PC-3 (cell line): ENCODE measurements around the gene COL7A1. TPM values are rescaled to one million over a fixed set of nuclear protein-coding genes. Genes with fewer than 3 reads are reported as not detected.

ENCODE experiments used
- ATAC-seq: fragments of 200-7000 bp; cut with Tn5 transposase; 2 replicates; pipeline ENCODE4 v1.9.1; 2020; ENCODE audit warnings: mild to moderate bottlenecking, moderate library complexity
- BruUV-seq: library from RNA; stranded (reverse); fragments of 400-500 nt; replicated peaks from 2 replicates; lab custom pipeline; 2021; lab: Mats Ljungman, UMichigan
- CTCF ChIA-PET: fragments of 300-600 bp; sonication (Branson Sonifier 250); formaldehyde crosslinking; loops from one replicate; lab custom pipeline; 2022; ENCODE audit warnings: antibody characterized with exemption; lab: Charles Lee
- POLR2A ChIA-PET: fragments of 300-600 bp; sonication (Branson Sonifier 250); formaldehyde crosslinking; loops from one replicate; lab custom pipeline; 2022; ENCODE audit warnings: antibody characterized with exemption; ENCODE audit not compliant: unreplicated experiment; lab: Charles Lee
- DNase-seq: peaks from one replicate; pipeline ENCODE4 v3.0.0-alpha.2; 2015
- H2AFZ ChIP-seq: fragments of 300-600 bp; sonication (generic); 2 replicates; pipeline ENCODE4 v1.6.0; 2016; ENCODE audit warnings: antibody characterized with exemption, low read length
- H3F3A ChIP-seq: fragments of 300-600 bp; sonication (generic); one replicate; pipeline ENCODE4 v1.6.0; 2017; ENCODE audit warnings: antibody characterized with exemption, low read length, control low read depth, mild to moderate bottlenecking; ENCODE audit not compliant: unreplicated experiment
- H3K27ac ChIP-seq: fragments of 300-600 bp; sonication (generic); 2 replicates; pipeline ENCODE4 v1.5.1; 2016; ENCODE audit warnings: mild to moderate bottlenecking, low read length
- H3K27me3 ChIP-seq: fragments of 300-600 bp; sonication (generic); 2 replicates; pipeline ENCODE4 v1.6.1; 2016; ENCODE audit warnings: low read length, mixed read lengths
- H3K36me3 ChIP-seq: fragments of 300-600 bp; sonication (generic); 2 replicates; pipeline ENCODE4 v1.6.1; 2016; ENCODE audit warnings: low read depth, mixed run types, low read length, mixed read lengths
- H3K4me1 ChIP-seq: fragments of 300-600 bp; sonication (generic); 2 replicates; pipeline ENCODE4 v1.5.1; 2016; ENCODE audit warnings: low read length; ENCODE audit not compliant: insufficient read depth
- H3K4me2 ChIP-seq: fragments of 300-600 bp; sonication (generic); 2 replicates; pipeline ENCODE4 v1.6.0; 2016; ENCODE audit warnings: low read length
- H3K4me3 ChIP-seq: fragments of 300-600 bp; sonication (generic); 2 replicates; pipeline ENCODE4 v1.5.1; 2016; ENCODE audit warnings: mild to moderate bottlenecking, low read length, mixed read lengths
- H3K79me2 ChIP-seq: fragments of 300-600 bp; sonication (generic); 2 replicates; pipeline ENCODE4 v1.6.1; 2017; ENCODE audit warnings: low read length, mixed read lengths
- H3K9ac ChIP-seq: fragments of 300-600 bp; sonication (generic); 2 replicates; pipeline ENCODE4 v1.6.0; 2016; ENCODE audit warnings: mild to moderate bottlenecking, low read length
- H3K9me2 ChIP-seq: fragments of 300-600 bp; sonication (generic); replicated peaks from 2 replicates; pipeline ENCODE4 v1.6.1; 2016; ENCODE audit warnings: mixed run types, low read length, mixed read lengths
- H3K9me3 ChIP-seq: fragments of 300-600 bp; sonication (generic); 2 replicates; pipeline ENCODE4 v1.6.1; 2016; ENCODE audit warnings: low read length, mixed read lengths
- H4K20me1 ChIP-seq: fragments of 300-600 bp; sonication (generic); 2 replicates; pipeline ENCODE4 v1.6.1; 2016; ENCODE audit warnings: low read length, mixed read lengths
- EZH2 ChIP-seq: fragments of 300-600 bp; sonication (generic); IDR thresholded peaks from one replicate; pipeline ENCODE4 v1.6.1; 2017; ENCODE audit warnings: antibody characterized with exemption, mild to moderate bottlenecking, low read length; ENCODE audit not compliant: unreplicated experiment
- EZH2phosphoT487 ChIP-seq: fragments of 300-600 bp; sonication (generic); IDR thresholded peaks from 2 replicates; pipeline ENCODE4 v1.6.1; 2018; ENCODE audit warnings: mild to moderate bottlenecking, antibody characterized with exemption, low read length, borderline replicate concordance
- intact Hi-C: fragments of 100-400 bp; cut with micrococcal nuclease; formaldehyde crosslinking; loops from 2 replicates; pipeline ENCODE4 v1.9.0; 2023
- total RNA-seq: library from RNA; depleted of rRNA; stranded (reverse); fragments of >200 nt; gene quantifications from 2 replicates; pipeline ENCODE4 v1.2.3, GENCODE V29; 2014
- TF ChIP-seq, protein P1 (sequence below): fragments of 300-600 bp; sonication (generic); conservative IDR thresholded peaks from 2 replicates; pipeline ENCODE4 v1.5.1; 2017; ENCODE audit warnings: antibody characterized with exemption, low read depth, mild to moderate bottlenecking, low read length

COL7A1 gene
- total RNA-seq, 1 experiment from 2014 or later: 7.9 TPM

DNA sequence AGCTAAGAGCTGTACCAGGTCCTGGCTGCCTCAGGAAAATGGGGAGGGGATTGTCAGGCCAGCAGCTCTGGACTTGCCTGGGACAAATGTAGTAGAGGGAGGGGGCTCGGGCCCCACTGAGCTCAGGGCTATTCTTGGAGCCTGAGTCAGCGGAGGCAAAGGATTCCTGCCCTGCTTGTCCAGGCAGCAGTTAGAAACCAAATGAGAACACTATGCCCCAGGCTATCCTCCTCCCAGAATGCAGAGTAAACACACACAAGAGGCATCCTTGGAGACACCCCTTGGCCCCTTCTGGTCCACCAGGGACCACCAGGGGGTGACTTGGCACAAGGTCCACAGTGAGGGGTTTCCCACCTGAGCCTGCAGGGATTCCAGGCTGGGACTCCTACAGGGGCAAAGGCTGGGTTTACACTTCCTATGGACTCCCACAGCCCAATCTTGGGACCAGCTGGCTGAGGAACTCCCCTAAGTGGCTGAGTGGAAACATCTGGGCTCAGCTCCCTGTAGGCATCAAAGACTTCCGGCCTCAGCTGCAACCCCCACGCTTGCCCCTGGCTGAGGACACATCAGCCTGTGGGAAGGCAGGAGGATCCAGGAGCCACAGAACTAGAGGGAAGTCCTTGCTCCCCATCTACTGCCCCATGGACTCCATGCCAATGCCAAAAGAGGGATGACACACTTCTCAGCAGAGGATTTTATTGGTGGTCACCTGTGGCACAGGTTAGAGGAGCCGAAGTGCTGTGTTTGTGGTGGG is 3.4 kb upstream of the COL7A1 start:
- H3K4me2 ChIP-seq: peak overlapping the region; percentile 59
- ATAC-seq (peak; percentile 55), DNase-seq (peak; percentile 94)
- H2AFZ ChIP-seq: no peak overlapping the region
- CTCF ChIA-PET: interaction anchor here (0.6 to 1.3 kb wide), 4 partner anchors 12 to 549 kb away, joined by 3 to 26 read pairs (median 6); no protein-coding TSS in a partner anchor
- no TSS peak for BruUV-seq
- intact Hi-C loops: loop anchor here (5.0 kb wide), 1 partner anchor 41 kb away; the partner anchor contains the start of gene PFKFB4
- no peaks in the 10 kb centered on the region for H3K9me2 ChIP-seq
- no peaks in the 10 kb centered on the region for H3F3A ChIP-seq
- no peaks in the 10 kb centered on the region for H3K9me3 ChIP-seq
- H4K20me1 ChIP-seq: no peaks in the 10 kb centered on the region
- no peaks in the 10 kb centered on the region for H3K79me2 ChIP-seq
- H3K4me3 ChIP-seq: no peak overlapping the region
- H3K4me1 ChIP-seq: peaks cover 67% of the 10 kb centered on the region
- POLR2A ChIA-PET: interaction anchor here (0.6 kb wide), 3 partner anchors 37 to 172 kb away, joined by 4 read pairs; partner anchors contain the start of gene IP6K2
- no peaks in the 10 kb centered on the region for H3K27me3 ChIP-seq
- TF ChIP-seq, protein P1, sequence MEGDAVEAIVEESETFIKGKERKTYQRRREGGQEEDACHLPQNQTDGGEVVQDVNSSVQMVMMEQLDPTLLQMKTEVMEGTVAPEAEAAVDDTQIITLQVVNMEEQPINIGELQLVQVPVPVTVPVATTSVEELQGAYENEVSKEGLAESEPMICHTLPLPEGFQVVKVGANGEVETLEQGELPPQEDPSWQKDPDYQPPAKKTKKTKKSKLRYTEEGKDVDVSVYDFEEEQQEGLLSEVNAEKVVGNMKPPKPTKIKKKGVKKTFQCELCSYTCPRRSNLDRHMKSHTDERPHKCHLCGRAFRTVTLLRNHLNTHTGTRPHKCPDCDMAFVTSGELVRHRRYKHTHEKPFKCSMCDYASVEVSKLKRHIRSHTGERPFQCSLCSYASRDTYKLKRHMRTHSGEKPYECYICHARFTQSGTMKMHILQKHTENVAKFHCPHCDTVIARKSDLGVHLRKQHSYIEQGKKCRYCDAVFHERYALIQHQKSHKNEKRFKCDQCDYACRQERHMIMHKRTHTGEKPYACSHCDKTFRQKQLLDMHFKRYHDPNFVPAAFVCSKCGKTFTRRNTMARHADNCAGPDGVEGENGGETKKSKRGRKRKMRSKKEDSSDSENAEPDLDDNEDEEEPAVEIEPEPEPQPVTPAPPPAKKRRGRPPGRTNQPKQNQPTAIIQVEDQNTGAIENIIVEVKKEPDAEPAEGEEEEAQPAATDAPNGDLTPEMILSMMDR: no peak
- no peak for TF ChIP-seq EZH2phosphoT487
- no peak for TF ChIP-seq EZH2
- peak overlapping the region; percentile 42 for H3K9ac ChIP-seq
- H3K36me3 ChIP-seq: peaks cover 46% of the 10 kb centered on the region
- H3K27ac ChIP-seq: peak overlapping the region; percentile 89

DNA sequence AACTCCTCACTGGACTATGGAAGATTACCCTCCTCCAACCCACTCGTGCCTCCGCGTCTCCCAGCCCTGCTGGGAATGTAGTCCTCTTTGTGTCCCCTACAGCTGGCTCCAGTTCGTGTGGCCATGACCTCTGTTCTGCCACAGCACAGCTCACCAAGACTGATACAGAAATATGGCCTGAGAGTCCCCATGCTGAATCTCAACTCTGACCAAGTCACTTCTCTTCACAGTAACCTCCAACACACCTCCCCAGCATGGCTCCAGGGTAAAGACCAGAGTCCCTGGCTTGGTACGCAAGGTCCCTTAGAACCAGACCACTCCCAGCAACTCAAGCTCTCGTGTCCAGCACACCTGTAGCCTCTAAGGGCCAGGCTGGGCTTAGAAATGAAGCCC is 2.3 kb upstream of the COL7A1 start:
- Histone ChIP-seq H3K27ac (peak overlapping the region; percentile 89), H3K36me3 (peaks cover 35% of the 10 kb centered on the region), H3K27me3 (no peaks in the 10 kb centered on the region), H3K79me2 (no peaks in the 10 kb centered on the region), H3K4me2 (no peak overlapping the region), H4K20me1 (no peaks in the 10 kb centered on the region), H3F3A (no peaks in the 10 kb centered on the region), H3K9me2 (no peaks in the 10 kb centered on the region), H3K9me3 (no peaks in the 10 kb centered on the region), H3K9ac (no peak overlapping the region), H2AFZ (no peak overlapping the region), H3K4me3 (no peak overlapping the region), H3K4me1 (peaks cover 67% of the 10 kb centered on the region)
- intact Hi-C loops: loop anchor here (5.0 kb wide), 1 partner anchor 40 kb away; the partner anchor contains the start of gene PFKFB4
- TF ChIP-seq, protein P1: no peak
- TF ChIP-seq EZH2phosphoT487: no peak
- no peak for TF ChIP-seq EZH2
- CTCF ChIA-PET: interaction anchor here (0.9 kb wide), 1 partner anchor 13 kb away, joined by 26 read pairs; no protein-coding TSS in a partner anchor
- no peak for ATAC-seq
- POLR2A ChIA-PET: no interaction called here
- DNase-seq: no peak
- no TSS peak for BruUV-seq
